H1 (cell line): Measurements from ENCODE around the gene FAM161A. TPM values are rescaled to one million over a fixed set of nuclear protein-coding genes. Genes with fewer than 3 reads are reported as not detected.

Experiments
- CTCF ChIA-PET: fragments of 300-600 bp; sonication (Branson Sonifier 250); formaldehyde crosslinking; loops from one replicate; lab custom pipeline; 2021; ENCODE audit not compliant: partially characterized antibody; lab: Charles Lee
- POLR2A ChIA-PET: fragments of 300-600 bp; sonication (Branson Sonifier 250); formaldehyde crosslinking; loops from one replicate; lab custom pipeline; 2021; ENCODE audit warnings: inconsistent platforms; ENCODE audit not compliant: partially characterized antibody; lab: Charles Lee
- DNase-seq, 2 experiments: peaks; one replicate each; pipeline versions ENCODE4 v3.0.0 to v3.0.0-alpha.2; 2010 to 2022; ENCODE audit warnings: low spot score in 2 of 2, low read depth in 1 of 2, mixed read lengths in 1 of 2
- FAIRE-seq: peaks from 2 replicates; lab custom pipeline; 2011; peaks lifted over from hg19 to GRCh38; lab: Jason Lieb, UNC
- H2AFZ ChIP-seq: 2 replicates; pipeline ENCODE4 v1.8.1; 2012; ENCODE audit warnings: low read length, inconsistent platforms
- H2AK5ac ChIP-seq: 2 replicates; pipeline ENCODE4 v1.6.1; 2013; ENCODE audit warnings: low read depth, low read length
- H2BK120ac ChIP-seq: replicated peaks from 2 replicates; pipeline ENCODE3; 2013; ENCODE audit warnings: low read depth, low read length, inconsistent platforms
- H2BK12ac ChIP-seq: 2 replicates; pipeline ENCODE4 v1.6.1; 2013; ENCODE audit warnings: low read depth, low read length
- H2BK15ac ChIP-seq: 2 replicates; pipeline ENCODE4 v1.6.1; 2013; ENCODE audit warnings: low read length
- H2BK20ac ChIP-seq: 2 replicates; pipeline ENCODE4 v1.6.1; 2013; ENCODE audit warnings: low read length
- H2BK5ac ChIP-seq: 2 replicates; pipeline ENCODE4 v1.6.1; 2013; ENCODE audit warnings: low read depth, low read length
- H3K14ac ChIP-seq: 2 replicates; pipeline ENCODE4 v1.6.1; 2013; ENCODE audit warnings: inconsistent platforms; ENCODE audit not compliant: insufficient read length
- H3K18ac ChIP-seq: 2 replicates; pipeline ENCODE4 v1.6.1; 2013; ENCODE audit warnings: low read length; ENCODE audit errors: extremely low read depth
- H3K23ac ChIP-seq: 2 replicates; pipeline ENCODE4 v1.6.1; 2013; ENCODE audit warnings: inconsistent platforms; ENCODE audit not compliant: insufficient read length
- H3K23me2 ChIP-seq: 2 replicates; pipeline ENCODE4 v1.6.1; 2013; ENCODE audit warnings: low read depth, low read length
- H3K27ac ChIP-seq: 2 replicates; pipeline ENCODE4 v1.6.1; 2011; ENCODE audit warnings: low read depth, low read length, inconsistent platforms
- H3K27me3 ChIP-seq, 4 experiments: replicated peaks in 1 of 4; 1 replicate in 1 of 4; 2 replicates in 3 of 4; pipeline versions ENCODE4 v1.6.1 to v1.8.1; 2011 to 2013; ENCODE audit warnings: low read length in 3 of 4, mild to moderate bottlenecking in 3 of 4, inconsistent platforms in 2 of 4, mixed read lengths in 2 of 4, moderate library complexity in 1 of 4; ENCODE audit not compliant: control insufficient read depth in 3 of 4, insufficient read depth in 3 of 4; ENCODE audit errors: extremely low read depth in 1 of 4
- H3K36me3 ChIP-seq, 4 experiments: 2 replicates each; pipeline versions ENCODE4 v1.6.1 to v1.8.1; 2011 to 2013; ENCODE audit warnings: mild to moderate bottlenecking in 4 of 4, low read length in 3 of 4, moderate library complexity in 2 of 4, control low read depth in 1 of 4, inconsistent platforms in 1 of 4; ENCODE audit not compliant: insufficient read depth in 4 of 4, control insufficient read depth in 2 of 4
- H3K4ac ChIP-seq: replicated peaks from 2 replicates; pipeline ENCODE3; 2013; ENCODE audit warnings: low read length, low read depth, mixed read lengths, inconsistent platforms; ENCODE audit not compliant: insufficient read length
- H3K4me1 ChIP-seq, 4 experiments: replicated peaks in 1 of 4; 1 replicate in 1 of 4; 2 replicates in 3 of 4; pipeline versions ENCODE4 v1.6.1 to v1.8.1; 2011 to 2013; ENCODE audit warnings: low read length in 3 of 4, inconsistent platforms in 2 of 4, mixed read lengths in 1 of 4; ENCODE audit not compliant: insufficient read depth in 4 of 4, control insufficient read depth in 3 of 4
- H3K4me2 ChIP-seq, 2 experiments: 2 replicates each; pipeline versions ENCODE4 v1.6.1 to v1.8.1; 2011 to 2013; ENCODE audit warnings: low read depth in 2 of 2, low read length in 2 of 2, control low read depth in 1 of 2, inconsistent platforms in 1 of 2, mild to moderate bottlenecking in 1 of 2; ENCODE audit not compliant: insufficient read depth in 1 of 2
- H3K4me3 ChIP-seq, 4 experiments: fragments of 200-600, 300-600 bp in 1 of 4; sonication (generic), shearing (Covaris generic), sonication (Bioruptor Twin) in 1 of 4; 2 replicates each; pipeline versions ENCODE4 v1.5.1 to v1.8.1; 2011 to 2016; ENCODE audit warnings: low read length in 4 of 4, low read depth in 3 of 4, control low read depth in 2 of 4, inconsistent platforms in 2 of 4, mild to moderate bottlenecking in 2 of 4, mixed read lengths in 1 of 4, moderate library complexity in 1 of 4; ENCODE audit not compliant: insufficient read depth in 2 of 4; ENCODE audit errors: extremely low read depth in 1 of 4
- H3K56ac ChIP-seq: replicated peaks from 2 replicates; pipeline ENCODE3; 2013; ENCODE audit warnings: low read depth, mild to moderate bottlenecking, mixed read lengths, low read length, inconsistent platforms; ENCODE audit not compliant: insufficient read length
- H3K79me1 ChIP-seq: 2 replicates; pipeline ENCODE4 v1.6.1; 2013; ENCODE audit warnings: low read depth, low read length, control low read depth
- H3K79me2 ChIP-seq, 2 experiments: 2 replicates each; pipeline versions ENCODE4 v1.6.1 to v1.8.1; 2012 to 2013; ENCODE audit warnings: low read length in 2 of 2, mild to moderate bottlenecking in 2 of 2, inconsistent platforms in 1 of 2; ENCODE audit not compliant: insufficient read depth in 2 of 2, control insufficient read depth in 1 of 2
- H3K9ac ChIP-seq, 4 experiments: replicated peaks in 1 of 4; 1 replicate in 1 of 4; 2 replicates in 3 of 4; pipeline versions ENCODE4 v1.6.1 to v1.8.1; 2011 to 2013; ENCODE audit warnings: low read depth in 3 of 4, low read length in 3 of 4, control low read depth in 2 of 4, mild to moderate bottlenecking in 2 of 4, moderate library complexity in 2 of 4, inconsistent platforms in 1 of 4; ENCODE audit errors: extremely low read depth in 1 of 4
- H3K9me3 ChIP-seq, 2 experiments: 2 replicates each; pipeline versions ENCODE4 v1.6.1 to v1.8.1; 2012 to 2013; ENCODE audit warnings: mild to moderate bottlenecking in 2 of 2, moderate library complexity in 2 of 2, control low read depth in 1 of 2, inconsistent platforms in 1 of 2, low read depth in 1 of 2, low read length in 1 of 2, mixed read lengths in 1 of 2; ENCODE audit not compliant: insufficient read depth in 2 of 2
- H4K20me1 ChIP-seq, 2 experiments: replicated peaks in 1 of 2; 2 replicates each; pipeline versions ENCODE3 to v1.8.1; 2011 to 2013; ENCODE audit warnings: inconsistent platforms in 2 of 2, low read length in 2 of 2, mild to moderate bottlenecking in 1 of 2; ENCODE audit not compliant: insufficient read depth in 2 of 2, control insufficient read depth in 1 of 2
- H4K5ac ChIP-seq: 2 replicates; pipeline ENCODE4 v1.6.1; 2013; ENCODE audit warnings: low read length, low read depth, mixed read lengths, inconsistent platforms; ENCODE audit not compliant: insufficient read length
- H4K8ac ChIP-seq: 2 replicates; pipeline ENCODE4 v1.8.0; 2013; ENCODE audit warnings: mild to moderate bottlenecking, moderate library complexity, low read length, inconsistent platforms; ENCODE audit not compliant: insufficient read depth; ENCODE audit errors: extremely low read depth
- H4K91ac ChIP-seq: replicated peaks from 2 replicates; pipeline ENCODE3; 2013; ENCODE audit warnings: low read length, mixed read lengths, inconsistent platforms; ENCODE audit not compliant: insufficient read length
- CHD2 ChIP-seq: IDR thresholded peaks from 2 replicates; pipeline ENCODE4 v1.6.1; 2012; ENCODE audit warnings: low read length, improper control_type of control experiment
- FOSL1 ChIP-seq: IDR thresholded peaks from 2 replicates; pipeline ENCODE4 v1.6.1; 2011; ENCODE audit warnings: mild to moderate bottlenecking, low read depth, low read length, moderate library complexity; ENCODE audit not compliant: insufficient read depth
- KDM4A ChIP-seq: IDR thresholded peaks from one replicate; pipeline ENCODE4 v1.7.1; 2012; ENCODE audit warnings: low read depth, mild to moderate bottlenecking, moderate library complexity, low read length, inconsistent platforms; ENCODE audit not compliant: severe bottlenecking
- MAFK ChIP-seq: IDR thresholded peaks from 2 replicates; pipeline ENCODE4 v1.6.1; 2012; ENCODE audit warnings: low read depth, mild to moderate bottlenecking, improper control_type of control experiment, low read length
- POLR2AphosphoS5 ChIP-seq: IDR thresholded peaks from 2 replicates; pipeline ENCODE4 v1.6.1; 2011; ENCODE audit warnings: low read depth, low read length
- RFX5 ChIP-seq: IDR thresholded peaks from 2 replicates; pipeline ENCODE4 v1.6.1; 2011; ENCODE audit warnings: low read depth, low read length, improper control_type of control experiment, borderline replicate concordance
- SRF ChIP-seq: IDR thresholded peaks from 2 replicates; pipeline ENCODE4 v1.6.1; 2011; ENCODE audit warnings: mild to moderate bottlenecking, low read depth, low read length, moderate library complexity
- SUZ12 ChIP-seq: fragments of 200-600 bp; sonication (generic); IDR thresholded peaks from 2 replicates; pipeline ENCODE4 v1.6.1; 2012; ENCODE audit warnings: mild to moderate bottlenecking, inconsistent platforms, low read length, moderate library complexity, mixed read lengths
- TAF7 ChIP-seq: optimal IDR thresholded peaks from 2 replicates; pipeline ENCODE3; 2011; ENCODE audit warnings: low read depth, mild to moderate bottlenecking, inconsistent platforms, low read length, moderate library complexity, borderline replicate concordance
- WGBS, 2 experiments: shearing (Covaris generic) in 1 of 2; methylation state at CpG; one replicate each; pipeline versions ENCODE4 v1.1.6 to v1.1.7; 2013 to 2015; ENCODE audit warnings: low lambda C conversion rate in 2 of 2, mixed read lengths in 2 of 2, inconsistent platforms in 1 of 2, low coverage in 1 of 2, missing lambda C conversion rate in 1 of 2; ENCODE audit not compliant: insufficient replicate concordance in 2 of 2, insufficient coverage in 1 of 2, insufficient read length in 1 of 2; ENCODE audit errors: extremely low coverage in 1 of 2, missing lambda C conversion rate in 1 of 2; 5-methylcytosine and 5-hydroxymethylcytosine counted together
- polyA plus RNA-seq, 7 experiments: library from polyadenylated mRNA; depleted of rRNA in 3 of 7; stranded (reverse) in 5 of 7; unstranded in 2 of 7; fragments of >200 nt in 5 of 7; fragments of 200-250 nt in 2 of 7; gene quantifications; 1 replicate in 5 of 7; 2 replicates in 1 of 7; 4 replicates in 1 of 7; pipeline versions ENCODE4 v1.2.1 to v1.2.3, GENCODE V29; 2011 to 2013; ENCODE audit warnings: missing spikeins in 2 of 7, mixed read lengths in 2 of 7
- total RNA-seq: library from RNA; stranded (reverse); fragmentation: NEBNext Ultra II Directional; extraction: Animal tissue kit (Norgen Biotek cat#: 25700); gene quantifications from 2 replicates; pipeline ENCODE4 v1.2.1, GENCODE V29; 2021

FAM161A gene
- total and polyA plus RNA-seq, 2 of the 8 experiments (the other 6 are each of a cell fraction or from before 2014, with no cell fraction given) = 1.6 to 9.7 TPM

GRCh38 chr2:61784643-61785042 lies 69.2 kb downstream of the FAM161A start:
- Histone ChIP-seq H2AFZ (no peak overlapping the region), H3K4me1 (no peaks in the 10 kb centered on the region), H3K4me2 (no peak overlapping the region), H3K18ac (no peak overlapping the region), H2BK12ac (no peak overlapping the region), H3K4ac (no peak overlapping the region), H2BK20ac (no peak overlapping the region), H3K56ac (no peak overlapping the region), H3K27me3 (no peaks in the 10 kb centered on the region), H3K36me3 (no peaks in the 10 kb centered on the region), H2BK120ac (no peak overlapping the region), H4K5ac (no peak overlapping the region), H2BK5ac (no peak overlapping the region), H4K91ac (no peak overlapping the region), H3K9ac (no peak overlapping the region), H3K14ac (no peak overlapping the region), H4K8ac (no peak overlapping the region), H2BK15ac (no peak overlapping the region), H3K4me3 (no peak overlapping the region), H3K23me2 (no peaks in the 10 kb centered on the region), H3K23ac (no peak overlapping the region), H4K20me1 (no peaks in the 10 kb centered on the region), H3K79me1 (no peaks in the 10 kb centered on the region), H3K79me2 (no peaks in the 10 kb centered on the region)
- no peak for FAIRE-seq
- ChIA-PET POLR2A (no interaction called here), CTCF (interaction anchor here (1.3 kb wide), 1 partner anchor 8 kb away, joined by 4 read pairs; no protein-coding TSS in a partner anchor)
- WGBS, 2 experiments = 91% methylated on average over 4 of the region's 4 CpGs; no CpG with 5 or more reads in 1 of the 2 experiments
- no peak for DNase-seq
- TF ChIP-seq FOSL1 (no peak), SRF (no peak), MAFK (no peak), SUZ12 (no peak), TAF7 (no peak), RFX5 (no peak), CHD2 (no peak), KDM4A (no peak), POLR2AphosphoS5 (no peak)
- TF ChIP-seq, all 59 proteins: peak for 0
- Histone ChIP-seq H3K27ac (no peak overlapping the region), H2AK5ac (no peak overlapping the region), H3K9me3 (no peaks in the 10 kb centered on the region)
